GM12873 (cell line): ENCODE measurements around the gene MRPS11.
A peak's percentile ranks its signal among the peaks of the same experiment; 100 is the strongest.

Experiments
- CTCF ChIP-seq: IDR thresholded peaks from 2 replicates; pipeline ENCODE4 v1.5.1; 2012; ENCODE audit warnings: low read depth, mild to moderate bottlenecking, moderate library complexity, low read length, control low read depth; ENCODE audit not compliant: insufficient read depth; ENCODE audit errors: missing control alignments

MRPS11 gene

GRCh38 chr15:88463870-88464532 lies 3.5 kb upstream of the MRPS11 start:
- TF ChIP-seq CTCF: no peak

- TF ChIP-seq CTCF: no peak
These were observed 1.8 kb upstream of the MRPS11 start for GRCh38 chr15:88465633-88466224.

- peak; percentile 44 for TF ChIP-seq CTCF
These were observed 524 bp downstream of the MRPS11 start for GRCh38 chr15:88467935-88468528.

- TF ChIP-seq CTCF: no peak
These were observed 1.8 kb downstream of the MRPS11 start for GRCh38 chr15:88469321-88469720.

- peak; percentile 26 for TF ChIP-seq CTCF
These were observed 3.3 kb downstream of the MRPS11 start for GRCh38 chr15:88470625-88471372.

- no peak for TF ChIP-seq CTCF
These were observed 4.7 kb downstream of the MRPS11 start for GRCh38 chr15:88472225-88472624.

GRCh38 chr15:88476635-88477060 lies 9.1 kb downstream of the MRPS11 start:
- TF ChIP-seq CTCF: peak; percentile 63
